Endothelial cell of umbilical vein (primary cell): ENCODE data around the gene RILPL1. TPM values are rescaled to one million over a fixed set of nuclear protein-coding genes. Genes with fewer than 3 reads are reported as not detected.

Experiments
- microRNA-seq: library from miRNA; unstranded; fragments of <30 nt; microRNA quantifications from one replicate; pipeline ENCODE4 v1.2.0, GENCODE V29; 2021; ENCODE audit warnings: borderline number of aligned reads, borderline replicate concordance
- polyA plus RNA-seq, 4 experiments: library from polyadenylated mRNA; depleted of rRNA in 3 of 4; stranded (reverse) in 3 of 4; unstranded in 1 of 4; fragments of >200 nt; gene quantifications; 2 replicates each; pipeline versions ENCODE4 v1.2.1 to v1.2.3, GENCODE V29; 2011 to 2012; ENCODE audit warnings: missing spikeins in 1 of 4
- small RNA-seq: library from RNA; depleted of rRNA; stranded (forward); fragments of <200 nt; gene quantifications from one replicate; pipeline ENCODE3, GENCODE V24; 2012; ENCODE audit warnings: low replicate concordance, low read depth; ENCODE audit not compliant: insufficient read depth, insufficient read length
- total RNA-seq: library from RNA; stranded (reverse); gene quantifications from 2 replicates; pipeline ENCODE4 v1.2.3, GENCODE V29; 2021

RILPL1 gene
- total and polyA plus RNA-seq, 2 donors (not counting 3 experiments of a cell fraction or from before 2014, with no cell fraction given), result 30.4 to 34.3 TPM

Small RNAs within 50 kb of the gene (microRNA-seq; reads per million reads assigned to microRNA genes)
- not detected for gene MIR3908

Small RNAs within 50 kb of the gene (small RNA-seq; reads per million reads assigned to genes)
- not detected for gene AC145423.2
- gene MIR3908, result not detected

Other genes with a start within 250 kb of the RILPL1 start
- 32.5 and 34.2 TPM in 2 replicates for gene SBNO1, start 168.9 kb downstream of the RILPL1 start, total RNA-seq
- 3.8 and 4.8 TPM in 2 replicates for gene SBNO1, start 168.9 kb downstream of the RILPL1 start, polyA plus RNA-seq
- 75.4 and 77.4 TPM in 2 replicates for gene KMT5A, start 149.6 kb downstream of the RILPL1 start, total RNA-seq
- gene KMT5A, start 149.6 kb downstream of the RILPL1 start, polyA plus RNA-seq, result 22.3 and 26.1 TPM in 2 replicates
- gene RILPL2, start 97.0 kb downstream of the RILPL1 start, total RNA-seq, result 4.6 and 7.2 TPM in 2 replicates
- 3.0 and 3.3 TPM in 2 replicates for gene RILPL2, start 97.0 kb downstream of the RILPL1 start, polyA plus RNA-seq
- gene SNRNP35, start 75.6 kb downstream of the RILPL1 start, total RNA-seq, result 27.9 and 30.6 TPM in 2 replicates
- gene SNRNP35, start 75.6 kb downstream of the RILPL1 start, polyA plus RNA-seq, result 14.6 and 15.9 TPM in 2 replicates
- gene TMED2, start 50.8 kb upstream of the RILPL1 start, total RNA-seq, result 284 and 293 TPM in 2 replicates
- 125 and 142 TPM in 2 replicates for gene TMED2, start 50.8 kb upstream of the RILPL1 start, polyA plus RNA-seq
- gene DDX55, start 68.4 kb upstream of the RILPL1 start, total RNA-seq, result 25.9 and 29.5 TPM in 2 replicates
- 17.6 and 17.8 TPM in 2 replicates for gene DDX55, start 68.4 kb upstream of the RILPL1 start, polyA plus RNA-seq
- gene EIF2B1, start 100.0 kb upstream of the RILPL1 start, total RNA-seq, result 61.8 and 65.7 TPM in 2 replicates
- 25.2 and 32.6 TPM in 2 replicates for gene EIF2B1, start 100.0 kb upstream of the RILPL1 start, polyA plus RNA-seq
- gene GTF2H3, start 100.1 kb upstream of the RILPL1 start, total RNA-seq, result 28.7 and 31.3 TPM in 2 replicates
- gene GTF2H3, start 100.1 kb upstream of the RILPL1 start, polyA plus RNA-seq, result 17.8 and 19.3 TPM in 2 replicates
- 11.2 and 13.4 TPM in 2 replicates for gene TCTN2, start 137.4 kb upstream of the RILPL1 start, total RNA-seq
- gene TCTN2, start 137.4 kb upstream of the RILPL1 start, polyA plus RNA-seq, result 16.5 and 16.7 TPM in 2 replicates
- gene ATP6V0A2, start 178.6 kb upstream of the RILPL1 start, total RNA-seq, result 35.3 and 37.1 TPM in 2 replicates
- 28.6 and 35.8 TPM in 2 replicates for gene ATP6V0A2, start 178.6 kb upstream of the RILPL1 start, polyA plus RNA-seq
- gene DNAH10, start 228.6 kb upstream of the RILPL1 start, total RNA-seq, result 0.31 TPM in 1 of 2 replicates, not detected in the other
- 0.02 and 0.04 TPM in 2 replicates for gene DNAH10, start 228.6 kb upstream of the RILPL1 start, polyA plus RNA-seq